ENCODE measurements around the gene BAZ1A.

BAZ1A gene, protein sequence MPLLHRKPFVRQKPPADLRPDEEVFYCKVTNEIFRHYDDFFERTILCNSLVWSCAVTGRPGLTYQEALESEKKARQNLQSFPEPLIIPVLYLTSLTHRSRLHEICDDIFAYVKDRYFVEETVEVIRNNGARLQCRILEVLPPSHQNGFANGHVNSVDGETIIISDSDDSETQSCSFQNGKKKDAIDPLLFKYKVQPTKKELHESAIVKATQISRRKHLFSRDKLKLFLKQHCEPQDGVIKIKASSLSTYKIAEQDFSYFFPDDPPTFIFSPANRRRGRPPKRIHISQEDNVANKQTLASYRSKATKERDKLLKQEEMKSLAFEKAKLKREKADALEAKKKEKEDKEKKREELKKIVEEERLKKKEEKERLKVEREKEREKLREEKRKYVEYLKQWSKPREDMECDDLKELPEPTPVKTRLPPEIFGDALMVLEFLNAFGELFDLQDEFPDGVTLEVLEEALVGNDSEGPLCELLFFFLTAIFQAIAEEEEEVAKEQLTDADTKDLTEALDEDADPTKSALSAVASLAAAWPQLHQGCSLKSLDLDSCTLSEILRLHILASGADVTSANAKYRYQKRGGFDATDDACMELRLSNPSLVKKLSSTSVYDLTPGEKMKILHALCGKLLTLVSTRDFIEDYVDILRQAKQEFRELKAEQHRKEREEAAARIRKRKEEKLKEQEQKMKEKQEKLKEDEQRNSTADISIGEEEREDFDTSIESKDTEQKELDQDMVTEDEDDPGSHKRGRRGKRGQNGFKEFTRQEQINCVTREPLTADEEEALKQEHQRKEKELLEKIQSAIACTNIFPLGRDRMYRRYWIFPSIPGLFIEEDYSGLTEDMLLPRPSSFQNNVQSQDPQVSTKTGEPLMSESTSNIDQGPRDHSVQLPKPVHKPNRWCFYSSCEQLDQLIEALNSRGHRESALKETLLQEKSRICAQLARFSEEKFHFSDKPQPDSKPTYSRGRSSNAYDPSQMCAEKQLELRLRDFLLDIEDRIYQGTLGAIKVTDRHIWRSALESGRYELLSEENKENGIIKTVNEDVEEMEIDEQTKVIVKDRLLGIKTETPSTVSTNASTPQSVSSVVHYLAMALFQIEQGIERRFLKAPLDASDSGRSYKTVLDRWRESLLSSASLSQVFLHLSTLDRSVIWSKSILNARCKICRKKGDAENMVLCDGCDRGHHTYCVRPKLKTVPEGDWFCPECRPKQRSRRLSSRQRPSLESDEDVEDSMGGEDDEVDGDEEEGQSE (N-terminal part only)

DNA sequence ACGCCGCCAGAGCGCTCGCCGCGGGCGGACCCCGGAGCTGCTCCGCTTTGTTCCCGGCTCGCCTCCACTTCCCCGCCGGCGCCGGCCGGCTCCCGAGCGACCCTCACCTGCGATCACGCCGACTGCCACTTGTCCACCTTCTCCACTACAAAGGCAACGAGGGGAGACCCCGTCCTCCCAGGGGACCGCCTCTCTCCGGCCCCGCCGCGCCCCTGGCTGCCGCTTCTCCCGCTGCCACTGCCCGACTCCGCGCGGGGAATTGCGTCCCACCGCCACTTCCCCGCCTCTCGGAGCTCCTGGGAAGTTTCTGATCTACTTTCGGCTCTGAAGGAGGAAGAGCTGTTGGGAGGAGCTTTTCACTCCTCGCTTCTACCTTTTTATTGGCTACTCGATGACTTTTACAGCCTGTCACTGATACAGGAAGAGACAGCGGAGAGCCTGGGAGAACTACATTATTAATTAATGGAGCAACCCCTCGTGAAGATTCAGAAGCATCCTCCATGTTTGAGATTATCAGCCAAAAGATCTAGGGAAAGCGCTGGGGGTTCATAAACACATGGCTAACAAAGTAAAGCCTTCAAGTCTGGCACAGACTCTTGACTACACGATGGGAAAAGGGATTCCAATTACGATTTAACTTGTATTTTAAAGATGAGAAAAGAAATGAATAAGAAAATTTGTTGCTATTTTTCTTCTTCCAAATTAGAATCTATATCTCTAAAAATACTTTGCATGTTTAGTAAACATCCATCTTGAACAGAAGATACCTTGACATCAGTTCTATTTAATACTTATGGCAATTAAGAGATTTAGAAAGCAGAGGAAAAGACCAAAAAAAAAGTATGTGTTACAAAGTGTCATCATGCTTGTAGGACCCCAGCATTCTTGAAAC is at the start of gene BAZ1A:
TSS of gene BAZ1A (minus strand) at position 330 of the 892 bp plus-strand sequence. CDS start 756 bp downstream, outside the sequence.
- DNase-seq = peak; percentile 23

DNA sequence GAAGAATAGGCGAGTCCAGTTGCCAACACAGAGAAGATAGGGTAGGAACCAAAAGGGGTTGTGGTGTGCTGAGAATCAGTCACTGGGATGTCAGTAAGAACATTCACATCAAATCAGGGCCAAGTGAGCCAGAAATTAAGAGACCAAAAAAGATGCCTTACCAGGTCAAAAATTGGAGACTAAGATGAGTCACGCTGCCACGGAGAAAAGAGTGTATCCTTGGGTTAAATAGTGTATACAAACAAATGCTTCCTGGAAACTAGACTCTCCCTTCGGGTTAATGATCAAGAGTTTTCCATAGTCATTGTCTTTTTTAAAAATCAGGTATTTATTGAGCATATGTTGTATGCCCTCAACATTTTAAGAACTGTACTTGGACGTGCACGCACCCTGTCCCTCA is 45.2 kb upstream of the BAZ1A start:
- DNase-seq = no peak

DNA sequence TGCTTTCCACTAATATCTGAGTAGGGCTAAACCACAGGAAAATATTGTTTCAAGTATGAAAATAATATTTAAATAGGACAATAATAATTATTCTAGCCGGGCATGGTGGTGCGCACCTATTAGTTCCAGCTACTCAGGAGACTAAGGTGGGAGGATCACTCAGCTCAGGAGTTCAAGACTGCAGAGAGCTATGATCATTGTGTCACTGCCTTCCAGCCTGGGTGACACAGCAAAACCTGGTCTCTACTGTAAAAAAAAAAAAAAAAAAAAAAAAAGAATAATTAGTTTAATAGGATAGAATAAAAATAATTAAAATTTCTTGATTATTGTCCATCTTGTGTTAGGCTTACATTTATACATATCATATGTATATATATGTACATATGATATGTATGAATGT is 38.5 kb upstream of the BAZ1A start:
- DNase-seq = no peak

DNA sequence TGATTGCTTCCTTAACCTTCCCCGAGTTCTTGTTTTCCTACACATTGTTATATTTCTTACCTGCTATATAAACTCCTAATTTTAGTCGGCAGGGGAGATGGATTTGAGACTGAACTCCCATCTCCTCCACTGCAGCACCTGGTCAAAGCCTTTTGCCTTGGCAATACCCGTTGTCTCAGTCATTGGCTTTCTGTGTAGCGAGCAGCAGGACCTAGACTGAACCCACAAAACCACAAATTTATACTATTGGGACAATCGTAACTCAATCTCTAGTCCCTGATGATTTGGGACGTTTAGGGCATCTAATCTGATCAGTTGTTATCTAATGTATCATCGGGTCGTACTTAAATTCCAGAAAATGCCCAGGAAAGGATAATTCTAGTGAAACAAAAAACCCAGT is 37.8 kb upstream of the BAZ1A start:
- DNase-seq = no peak

DNA sequence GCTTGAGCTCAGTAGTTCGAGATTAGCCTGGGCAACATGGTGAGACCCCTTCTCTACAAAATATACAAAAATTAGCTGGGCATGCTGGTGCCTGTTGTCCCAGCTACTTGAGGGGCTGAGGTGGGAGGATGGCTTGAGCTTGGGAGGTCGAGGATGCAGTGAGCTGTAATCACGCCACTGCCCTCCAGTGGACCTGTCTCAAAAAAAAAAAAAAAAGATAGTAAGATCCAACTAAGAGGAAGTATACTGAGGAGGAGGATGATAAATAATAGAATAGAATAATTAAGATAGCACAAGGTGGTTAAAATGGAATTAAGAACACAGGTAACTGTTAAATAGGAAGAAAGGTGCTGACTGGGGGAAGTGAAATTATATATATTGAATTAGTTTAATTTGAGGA is 37.0 kb upstream of the BAZ1A start:
- no peak for DNase-seq

DNA sequence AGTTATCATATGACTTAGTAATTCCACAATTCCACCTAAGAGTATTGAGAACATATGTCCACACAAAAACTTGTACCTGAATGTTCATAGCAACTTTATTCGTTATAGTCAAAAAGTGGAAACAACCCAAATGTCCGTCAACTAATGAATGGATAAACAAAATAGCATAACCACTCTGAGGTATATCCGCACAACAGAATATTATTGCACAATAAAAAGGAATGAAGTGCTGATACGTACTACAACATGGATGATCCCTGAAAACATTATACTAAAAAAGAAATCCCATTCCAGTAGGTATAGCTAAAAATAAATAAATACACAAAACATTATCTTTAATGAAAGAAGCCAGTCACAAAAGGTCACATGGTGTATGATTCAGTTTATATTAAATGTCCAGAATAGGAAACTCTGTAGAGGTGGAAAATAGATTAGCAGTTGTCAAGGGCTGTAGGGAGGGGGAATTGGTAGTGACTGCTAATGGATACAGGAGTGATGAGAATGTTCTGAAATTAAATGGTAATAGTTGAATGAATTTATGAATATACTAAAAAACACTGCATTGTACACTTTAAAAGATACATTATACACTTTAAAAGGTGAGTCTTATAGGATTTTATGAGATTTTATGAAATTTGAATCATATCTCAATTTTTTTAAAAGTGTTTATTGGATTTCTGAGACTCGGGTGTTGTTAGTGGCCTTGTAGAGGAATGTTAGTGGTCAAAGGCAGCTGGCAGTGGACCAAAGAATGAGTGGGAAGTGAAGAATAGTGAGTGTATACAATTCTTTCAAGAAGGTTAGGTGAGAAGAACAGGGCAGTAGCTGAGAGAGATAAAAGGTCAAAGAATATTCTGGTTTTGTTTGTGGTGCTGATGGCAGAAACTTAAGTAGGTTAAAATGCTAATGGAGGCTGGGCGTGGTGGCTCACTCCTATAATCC is 36.3 kb upstream of the BAZ1A start:
- no peak for DNase-seq

DNA sequence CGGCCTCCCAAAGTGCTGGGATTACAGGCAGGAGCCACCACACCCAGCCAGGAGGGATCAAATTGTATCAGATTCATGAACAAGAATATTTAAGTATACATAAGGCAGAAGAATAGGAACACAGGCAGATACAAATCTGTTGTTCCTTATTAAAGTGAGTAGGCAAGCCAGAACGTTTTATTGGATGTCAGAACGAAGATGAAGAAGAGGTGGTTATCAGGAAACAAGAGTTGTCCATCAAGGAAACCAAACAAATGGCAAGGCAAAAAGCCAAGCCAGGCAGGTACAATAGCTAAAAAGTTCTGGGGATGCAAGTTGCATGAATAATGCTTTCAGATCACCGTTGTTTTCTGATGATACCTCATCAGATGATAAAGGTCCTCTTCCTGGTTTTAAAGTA is 31.1 kb upstream of the BAZ1A start:
- DNase-seq = no peak

DNA sequence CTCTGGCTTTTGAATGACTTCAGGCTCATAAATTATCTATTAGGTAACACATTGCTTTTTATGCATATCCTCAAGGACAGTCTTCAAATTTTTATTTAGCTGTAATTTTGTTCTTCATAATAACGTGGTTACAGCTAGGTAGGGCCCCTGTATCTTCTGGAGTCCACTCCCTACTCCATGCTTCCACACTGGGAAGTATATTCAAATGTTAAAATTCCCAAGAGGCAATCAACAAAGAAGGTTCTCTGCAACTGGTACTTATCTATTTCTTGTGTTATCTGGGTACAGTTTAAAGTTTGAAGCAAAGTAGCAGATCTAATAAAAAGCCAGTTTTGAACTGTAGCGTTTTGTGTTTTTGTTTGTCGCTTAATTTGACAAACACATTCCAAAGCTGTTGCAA is 20.1 kb upstream of the BAZ1A start:
- DNase-seq = no peak

DNA sequence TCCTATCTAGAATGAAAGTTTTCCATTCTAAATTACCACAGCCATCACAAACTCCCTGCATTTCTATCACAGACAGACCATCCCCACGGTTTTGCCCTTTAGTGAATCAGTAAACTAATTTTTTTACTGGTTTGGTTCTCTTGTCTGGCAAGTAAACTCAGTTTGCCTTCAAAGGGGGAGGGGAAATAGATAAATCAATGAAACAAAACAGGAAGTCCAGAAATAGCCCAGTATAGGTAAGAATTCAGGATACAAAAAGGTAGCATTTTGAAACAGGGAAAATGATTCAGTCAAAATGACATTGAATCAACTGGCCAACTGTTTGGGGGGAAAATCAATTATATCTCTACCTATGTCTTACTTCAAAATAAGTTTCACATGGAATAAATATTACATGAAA is 15.8 kb upstream of the BAZ1A start:
- DNase-seq = no peak

DNA sequence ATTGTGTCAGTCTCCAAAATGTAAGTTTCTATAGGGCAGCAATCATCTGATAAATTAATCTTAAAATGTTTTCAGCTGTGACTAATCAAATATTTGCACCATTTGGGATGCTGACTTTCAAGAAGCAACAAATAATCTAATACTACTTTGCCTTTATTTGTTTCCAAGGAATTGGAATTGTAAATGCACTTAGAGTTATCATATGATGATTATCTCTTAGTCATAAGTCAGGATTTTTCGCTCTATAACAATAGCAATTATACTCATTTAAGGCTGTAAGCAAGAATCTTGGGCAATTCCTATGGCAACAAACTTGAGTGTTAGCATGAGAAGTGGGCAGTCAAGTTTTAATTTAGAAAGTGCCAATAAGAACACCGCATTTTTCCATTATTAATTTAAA is 13.0 kb upstream of the BAZ1A start:
- no peak for DNase-seq

DNA sequence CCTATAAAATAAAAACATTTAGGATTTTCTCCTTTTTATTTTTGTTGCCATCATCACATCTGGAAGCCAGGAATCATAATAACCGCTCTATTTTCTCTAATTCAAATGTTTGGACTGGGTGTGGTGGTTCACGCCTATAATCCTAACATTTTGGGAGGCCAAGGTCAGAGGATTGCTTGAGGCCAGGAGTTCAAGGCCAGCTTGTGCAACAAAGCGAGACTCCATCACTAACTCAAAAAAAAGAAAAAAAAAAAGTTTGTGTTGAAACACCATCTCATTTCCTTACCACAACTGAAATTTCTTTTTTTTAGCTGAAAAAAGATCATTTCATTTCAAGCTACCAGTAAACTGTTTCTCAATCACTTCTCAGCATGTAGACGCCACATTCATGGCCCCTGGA is 8.8 kb upstream of the BAZ1A start:
- DNase-seq = no peak

DNA sequence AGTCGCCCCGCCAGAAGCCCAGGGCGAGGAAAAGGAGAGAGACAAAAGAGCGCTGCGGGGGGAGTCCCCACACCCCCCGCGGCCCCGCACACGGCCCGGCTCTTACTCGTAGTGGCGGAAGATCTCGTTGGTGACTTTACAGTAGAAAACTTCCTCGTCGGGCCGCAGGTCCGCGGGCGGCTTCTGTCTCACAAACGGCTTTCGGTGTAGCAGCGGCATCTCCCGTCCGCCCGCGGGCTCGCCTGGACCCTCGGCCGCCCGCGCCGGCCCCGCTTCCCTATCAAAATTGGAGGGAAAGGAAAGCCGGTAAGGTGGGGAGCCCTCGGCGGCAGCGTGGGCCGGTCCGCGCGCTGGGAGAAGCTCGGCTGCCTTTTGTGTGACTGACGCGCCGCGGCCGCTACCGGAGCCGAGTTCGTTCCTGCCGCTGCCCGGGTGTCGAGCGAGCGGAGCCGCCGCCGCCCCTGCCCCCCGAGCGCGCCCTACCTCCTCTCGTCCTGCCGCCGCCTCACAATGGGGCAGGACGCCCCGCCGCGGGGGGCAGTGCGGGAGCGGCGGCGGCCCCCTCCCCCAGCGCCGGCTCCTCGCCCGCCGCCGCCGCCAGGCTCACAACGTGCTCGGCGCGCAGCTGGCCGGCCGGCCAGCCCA is 652 bp downstream of the BAZ1A start:
- DNase-seq = no peak

DNA sequence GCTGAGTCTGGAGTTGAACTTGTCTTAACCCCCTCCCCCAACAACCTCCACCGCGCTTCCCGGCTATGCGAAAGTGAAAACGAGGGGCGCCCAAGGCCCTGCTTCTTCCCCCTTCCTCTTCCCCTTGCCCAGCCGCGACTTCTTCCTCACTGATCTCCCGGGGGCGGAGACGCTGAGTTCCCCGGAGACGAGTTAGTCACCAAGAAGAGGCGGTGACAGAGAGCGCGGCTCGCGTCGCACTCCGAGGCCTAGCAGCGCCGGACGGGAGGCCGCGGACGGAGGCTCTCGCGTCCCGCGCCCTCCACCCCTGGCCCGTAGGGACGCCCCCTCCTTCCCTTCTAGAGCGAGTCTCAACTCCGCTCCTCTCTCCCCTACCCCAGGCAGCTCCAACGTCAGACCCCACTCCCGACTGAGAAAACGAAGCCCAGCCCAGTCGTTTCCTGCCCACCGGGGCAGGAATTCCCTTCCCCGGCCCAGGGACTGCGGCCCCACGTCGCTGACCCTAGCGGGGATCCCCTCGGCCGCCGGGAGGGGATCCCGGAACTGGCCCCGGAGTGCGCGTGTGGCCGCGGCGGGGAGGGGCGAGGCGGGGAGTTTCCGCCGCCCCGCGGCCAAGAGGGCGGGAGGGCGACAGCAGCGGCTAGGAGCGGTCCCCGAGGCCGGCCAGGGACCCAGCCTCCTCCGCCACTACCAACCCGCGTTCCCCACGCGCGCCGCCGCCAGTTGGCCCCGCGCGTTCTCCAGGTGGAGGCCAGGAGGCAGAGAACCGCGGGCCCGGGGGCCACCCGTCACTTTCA is 1.4 kb downstream of the BAZ1A start:
- peak; percentile 53 for DNase-seq

DNA sequence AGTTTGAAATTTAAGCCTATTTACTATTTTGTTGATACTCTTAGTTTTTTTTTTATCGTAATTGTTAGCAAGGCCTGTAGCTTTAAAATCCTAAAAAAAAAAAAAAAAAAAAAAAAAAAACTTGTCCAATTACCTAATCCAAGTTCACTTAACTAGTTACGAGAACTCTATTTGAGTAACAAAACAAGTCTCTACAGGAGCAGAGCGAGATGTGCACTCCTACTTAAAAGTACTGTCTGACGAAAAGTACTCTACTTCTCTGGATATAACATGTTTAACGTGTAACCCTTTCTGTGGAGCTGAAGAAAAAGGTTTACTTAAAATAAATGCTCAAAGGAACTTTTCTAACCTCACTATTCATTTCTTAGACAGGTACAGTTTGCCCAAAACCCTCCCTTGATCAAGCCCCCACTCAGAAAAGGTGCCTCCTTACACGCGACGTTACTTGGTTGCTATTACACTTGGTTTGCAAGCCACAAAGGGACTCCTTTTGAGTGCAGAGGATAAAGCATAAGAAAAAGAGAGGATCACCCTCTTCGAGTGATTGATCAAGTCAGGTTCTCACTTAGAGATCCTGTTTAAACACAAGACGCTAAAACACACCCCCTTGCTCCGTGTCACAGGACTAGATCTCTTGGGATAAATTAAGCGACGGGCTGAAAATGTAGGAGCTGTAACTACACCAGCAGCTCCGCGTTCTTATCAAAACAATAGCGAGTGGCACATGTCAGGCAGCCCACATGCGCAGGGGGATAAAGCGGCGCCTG is 2.2 kb downstream of the BAZ1A start:
- DNase-seq = no peak

DNA sequence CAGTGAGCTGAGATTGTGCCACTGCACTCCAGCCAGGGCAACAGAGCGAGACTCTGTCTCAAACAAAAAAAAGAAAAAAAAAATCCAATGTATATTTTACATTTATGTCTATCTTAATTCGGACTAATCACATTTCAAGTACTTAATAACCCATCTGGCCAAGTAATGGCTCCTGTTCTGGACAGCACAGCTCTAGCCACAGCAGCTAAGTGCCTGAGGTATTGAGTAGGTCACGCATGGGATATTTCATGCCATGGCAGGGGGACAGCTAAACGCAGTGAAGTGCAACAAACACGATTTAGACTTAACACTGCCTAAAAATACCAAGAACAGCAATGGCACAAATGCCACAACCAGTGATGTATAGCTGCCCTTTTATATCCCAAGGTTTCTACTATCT is 8.0 kb downstream of the BAZ1A start:
- no peak for DNase-seq

DNA sequence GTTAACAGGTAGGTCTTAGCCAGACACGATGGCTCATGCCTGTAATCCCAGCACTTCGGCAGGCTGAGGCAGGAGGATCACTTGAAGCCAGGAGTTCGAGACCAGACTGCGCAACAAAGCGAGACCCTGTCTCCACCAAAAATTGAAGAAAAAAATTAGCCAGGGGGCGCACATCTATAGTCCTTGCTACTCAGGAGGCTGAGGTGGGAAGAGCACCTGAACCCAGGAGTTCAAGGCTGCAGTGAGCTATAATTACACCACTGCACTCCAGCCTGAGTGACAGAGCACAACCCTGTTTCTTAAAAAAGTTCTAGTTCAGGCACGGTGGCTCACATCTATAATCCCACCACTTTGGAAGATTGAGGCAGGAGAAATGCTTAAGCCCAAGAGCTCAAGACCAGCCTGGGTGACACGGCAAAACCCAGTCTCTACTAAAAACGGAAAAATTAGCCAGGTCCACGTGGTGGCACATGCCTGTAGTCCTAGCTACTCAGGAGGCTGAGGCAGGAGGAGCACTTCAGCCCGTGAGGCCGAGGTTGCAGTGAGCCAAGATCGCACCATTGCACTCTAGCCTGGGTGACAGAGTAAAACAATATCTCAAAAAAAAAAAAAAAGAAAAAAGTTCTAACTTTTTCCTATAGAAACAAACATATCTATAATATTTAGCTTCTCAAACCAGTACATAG is 9.1 kb downstream of the BAZ1A start:
- DNase-seq = no peak

DNA sequence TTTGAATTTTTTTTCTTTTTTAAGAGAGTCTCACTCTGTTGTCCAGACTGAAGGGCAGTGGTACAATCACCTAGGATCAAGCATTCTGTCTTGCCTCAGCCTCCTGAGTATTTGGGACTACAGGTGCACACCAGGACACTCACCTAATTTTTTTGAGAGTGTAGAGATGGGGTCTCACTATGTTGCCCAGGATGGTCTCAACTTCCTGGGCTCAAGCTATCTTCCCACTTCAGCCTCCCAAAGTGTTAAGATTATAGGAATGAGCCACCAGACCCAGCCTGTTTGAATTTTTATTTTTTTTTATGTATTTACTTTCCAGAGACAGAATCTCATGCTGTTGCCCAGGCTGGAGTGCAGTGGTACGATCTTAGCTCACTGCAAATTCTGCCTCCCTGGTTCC is 11.3 kb downstream of the BAZ1A start:
- no peak for DNase-seq

DNA sequence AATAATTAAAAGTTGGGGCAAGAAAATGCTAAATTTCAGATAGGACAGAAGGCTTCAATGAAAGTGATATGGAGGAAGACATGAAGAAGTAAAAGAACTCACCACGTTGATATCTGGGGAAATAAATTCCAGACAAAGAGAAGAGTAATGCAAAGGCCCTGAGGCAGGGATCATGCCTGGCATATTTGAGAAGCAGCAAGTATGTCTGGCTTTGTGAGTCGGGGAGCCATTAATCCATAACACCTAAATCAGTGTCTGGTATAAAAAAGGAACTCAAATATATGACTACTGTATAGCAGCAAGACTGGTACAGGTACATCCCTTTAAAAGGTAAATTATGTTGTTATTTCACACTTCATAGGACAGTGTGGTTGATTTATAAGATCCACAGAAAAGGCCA is 16.4 kb downstream of the BAZ1A start:
- no peak for DNase-seq

All from NCI-H1436 treated with DMSO at 0.1 percent for 48 hours (cell line).